Right lung (tissue), 5 donors: ENCODE data around the gene SYCP1. TPM values are rescaled to one million over a fixed set of nuclear protein-coding genes. Genes with fewer than 3 reads are reported as not detected.
"Not testable (repeated sequence)": the region's sequence is repeated elsewhere in the genome, so short reads cannot be mapped to it uniquely, and the experiment has no call there.

Experiments
- DNase-seq, 2 donors: peaks; one replicate each; pipeline ENCODE4 v3.0.0-alpha.2; 2013
- polyA plus RNA-seq, 5 donors: library from polyadenylated mRNA; unstranded; fragments of 120-200 nt; gene quantifications; one replicate each; pipeline versions ENCODE4 v1.2.1 to v1.2.3, GENCODE V29; 2013; ENCODE audit warnings: inconsistent platforms in 1 of 5, low replicate concordance in 1 of 5; ENCODE audit not compliant: insufficient read length in 5 of 5, insufficient read depth in 1 of 5

The SYCP1 gene
- polyA plus RNA-seq, 5 donors, result 0.21 to 0.39 (median 0.23) TPM

- no peak for DNase-seq
Observed at GRCh38 chr1:114956570-114956969, 101.9 kb downstream of the SYCP1 start.

- DNase-seq, result no peak
Observed at GRCh38 chr1:114959423-114959822, 104.8 kb downstream of the SYCP1 start.

- no peak for DNase-seq
Observed at GRCh38 chr1:114976891-114977290, 122.2 kb downstream of the SYCP1 start.

GRCh38 chr1:114979278-114979891, 124.7 kb downstream of the SYCP1 start:
- peak; percentile 15 to 31 for DNase-seq

GRCh38 chr1:114982251-114982650, 127.6 kb downstream of the SYCP1 start:
- no peak for DNase-seq

- DNase-seq, result no peak
Observed at GRCh38 chr1:114986286-114986685, 131.6 kb downstream of the SYCP1 start.

- DNase-seq, result no peak
Observed at GRCh38 chr1:114988095-114988494, 133.4 kb downstream of the SYCP1 start.

- DNase-seq, result no peak
Observed at GRCh38 chr1:114997510-114998289, 143.0 kb downstream of the SYCP1 start.

- no peak for DNase-seq
Observed at GRCh38 chr1:115006191-115006590, 151.5 kb downstream of the SYCP1 start.

- DNase-seq, result no peak
Observed at GRCh38 chr1:115012006-115012405, 157.3 kb downstream of the SYCP1 start.

- DNase-seq, result no peak
Observed at GRCh38 chr1:115012434-115012833, 157.8 kb downstream of the SYCP1 start.

- DNase-seq, result no peak
Observed at GRCh38 chr1:115013792-115014191, 159.1 kb downstream of the SYCP1 start.

- not testable (repeated sequence) for DNase-seq
Observed at GRCh38 chr1:115019549-115019948, 164.9 kb downstream of the SYCP1 start.

- no peak for DNase-seq
Observed at GRCh38 chr1:115021145-115021544, 166.5 kb downstream of the SYCP1 start.

- DNase-seq, result no peak
Observed at GRCh38 chr1:115023593-115023992, 168.9 kb downstream of the SYCP1 start.

- DNase-seq, result no peak
Observed at GRCh38 chr1:115029526-115029925, 174.9 kb downstream of the SYCP1 start, which contains the start of gene TSHB. TSHB (plus strand) TSS chr1:115029826; CDS start chr1:115033363, 3,537 bp downstream.

- no peak for DNase-seq
Observed at GRCh38 chr1:115031595-115031994, 176.9 kb downstream of the SYCP1 start.

- no peak for DNase-seq
Observed at GRCh38 chr1:115035652-115036051, 181.0 kb downstream of the SYCP1 start.

GRCh38 chr1:115036814-115037507, 182.3 kb downstream of the SYCP1 start:
- DNase-seq, result no peak

- no peak for DNase-seq
Observed at GRCh38 chr1:115040501-115040900, 185.8 kb downstream of the SYCP1 start.

GRCh38 chr1:115041654-115042053, 187.0 kb downstream of the SYCP1 start:
- no peak for DNase-seq
